H1 (cell line): ENCODE results near the gene SLC38A8. TPM values are rescaled to one million over a fixed set of nuclear protein-coding genes. Genes with fewer than 3 reads are reported as not detected.

ENCODE experiments used
- CTCF ChIA-PET: fragments of 300-600 bp; sonication (Branson Sonifier 250); formaldehyde crosslinking; loops from one replicate; lab custom pipeline; 2021; ENCODE audit not compliant: partially characterized antibody; lab: Charles Lee
- POLR2A ChIA-PET: fragments of 300-600 bp; sonication (Branson Sonifier 250); formaldehyde crosslinking; loops from one replicate; lab custom pipeline; 2021; ENCODE audit warnings: inconsistent platforms; ENCODE audit not compliant: partially characterized antibody; lab: Charles Lee
- DNase-seq, 2 experiments: peaks; one replicate each; pipeline versions ENCODE4 v3.0.0 to v3.0.0-alpha.2; 2010 to 2022; ENCODE audit warnings: low spot score in 2 of 2, low read depth in 1 of 2, mixed read lengths in 1 of 2
- FAIRE-seq: peaks from 2 replicates; lab custom pipeline; 2011; peaks lifted over from hg19 to GRCh38; lab: Jason Lieb, UNC
- H2AFZ ChIP-seq: 2 replicates; pipeline ENCODE4 v1.8.1; 2012; ENCODE audit warnings: low read length, inconsistent platforms
- H2AK5ac ChIP-seq: 2 replicates; pipeline ENCODE4 v1.6.1; 2013; ENCODE audit warnings: low read depth, low read length
- H2BK120ac ChIP-seq: replicated peaks from 2 replicates; pipeline ENCODE3; 2013; ENCODE audit warnings: low read depth, low read length, inconsistent platforms
- H2BK12ac ChIP-seq: 2 replicates; pipeline ENCODE4 v1.6.1; 2013; ENCODE audit warnings: low read depth, low read length
- H2BK15ac ChIP-seq: 2 replicates; pipeline ENCODE4 v1.6.1; 2013; ENCODE audit warnings: low read length
- H2BK20ac ChIP-seq: 2 replicates; pipeline ENCODE4 v1.6.1; 2013; ENCODE audit warnings: low read length
- H2BK5ac ChIP-seq: 2 replicates; pipeline ENCODE4 v1.6.1; 2013; ENCODE audit warnings: low read depth, low read length
- H3K14ac ChIP-seq: 2 replicates; pipeline ENCODE4 v1.6.1; 2013; ENCODE audit warnings: inconsistent platforms; ENCODE audit not compliant: insufficient read length
- H3K18ac ChIP-seq: 2 replicates; pipeline ENCODE4 v1.6.1; 2013; ENCODE audit warnings: low read length; ENCODE audit errors: extremely low read depth
- H3K23ac ChIP-seq: 2 replicates; pipeline ENCODE4 v1.6.1; 2013; ENCODE audit warnings: inconsistent platforms; ENCODE audit not compliant: insufficient read length
- H3K23me2 ChIP-seq: 2 replicates; pipeline ENCODE4 v1.6.1; 2013; ENCODE audit warnings: low read depth, low read length
- H3K27ac ChIP-seq: 2 replicates; pipeline ENCODE4 v1.6.1; 2011; ENCODE audit warnings: low read depth, low read length, inconsistent platforms
- H3K27me3 ChIP-seq, 4 experiments: replicated peaks in 1 of 4; 1 replicate in 1 of 4; 2 replicates in 3 of 4; pipeline versions ENCODE4 v1.6.1 to v1.8.1; 2011 to 2013; ENCODE audit warnings: low read length in 3 of 4, mild to moderate bottlenecking in 3 of 4, inconsistent platforms in 2 of 4, mixed read lengths in 2 of 4, moderate library complexity in 1 of 4; ENCODE audit not compliant: control insufficient read depth in 3 of 4, insufficient read depth in 3 of 4; ENCODE audit errors: extremely low read depth in 1 of 4
- H3K36me3 ChIP-seq, 4 experiments: 2 replicates each; pipeline versions ENCODE4 v1.6.1 to v1.8.1; 2011 to 2013; ENCODE audit warnings: mild to moderate bottlenecking in 4 of 4, low read length in 3 of 4, moderate library complexity in 2 of 4, control low read depth in 1 of 4, inconsistent platforms in 1 of 4; ENCODE audit not compliant: insufficient read depth in 4 of 4, control insufficient read depth in 2 of 4
- H3K4ac ChIP-seq: replicated peaks from 2 replicates; pipeline ENCODE3; 2013; ENCODE audit warnings: low read length, low read depth, mixed read lengths, inconsistent platforms; ENCODE audit not compliant: insufficient read length
- H3K4me1 ChIP-seq, 4 experiments: replicated peaks in 1 of 4; 1 replicate in 1 of 4; 2 replicates in 3 of 4; pipeline versions ENCODE4 v1.6.1 to v1.8.1; 2011 to 2013; ENCODE audit warnings: low read length in 3 of 4, inconsistent platforms in 2 of 4, mixed read lengths in 1 of 4; ENCODE audit not compliant: insufficient read depth in 4 of 4, control insufficient read depth in 3 of 4
- H3K4me2 ChIP-seq, 2 experiments: 2 replicates each; pipeline versions ENCODE4 v1.6.1 to v1.8.1; 2011 to 2013; ENCODE audit warnings: low read depth in 2 of 2, low read length in 2 of 2, control low read depth in 1 of 2, inconsistent platforms in 1 of 2, mild to moderate bottlenecking in 1 of 2; ENCODE audit not compliant: insufficient read depth in 1 of 2
- H3K4me3 ChIP-seq, 4 experiments: fragments of 200-600, 300-600 bp in 1 of 4; sonication (generic), shearing (Covaris generic), sonication (Bioruptor Twin) in 1 of 4; 2 replicates each; pipeline versions ENCODE4 v1.5.1 to v1.8.1; 2011 to 2016; ENCODE audit warnings: low read length in 4 of 4, low read depth in 3 of 4, control low read depth in 2 of 4, inconsistent platforms in 2 of 4, mild to moderate bottlenecking in 2 of 4, mixed read lengths in 1 of 4, moderate library complexity in 1 of 4; ENCODE audit not compliant: insufficient read depth in 2 of 4; ENCODE audit errors: extremely low read depth in 1 of 4
- H3K56ac ChIP-seq: replicated peaks from 2 replicates; pipeline ENCODE3; 2013; ENCODE audit warnings: low read depth, mild to moderate bottlenecking, mixed read lengths, low read length, inconsistent platforms; ENCODE audit not compliant: insufficient read length
- H3K79me1 ChIP-seq: 2 replicates; pipeline ENCODE4 v1.6.1; 2013; ENCODE audit warnings: low read depth, low read length, control low read depth
- H3K79me2 ChIP-seq, 2 experiments: 2 replicates each; pipeline versions ENCODE4 v1.6.1 to v1.8.1; 2012 to 2013; ENCODE audit warnings: low read length in 2 of 2, mild to moderate bottlenecking in 2 of 2, inconsistent platforms in 1 of 2; ENCODE audit not compliant: insufficient read depth in 2 of 2, control insufficient read depth in 1 of 2
- H3K9ac ChIP-seq, 4 experiments: replicated peaks in 1 of 4; 1 replicate in 1 of 4; 2 replicates in 3 of 4; pipeline versions ENCODE4 v1.6.1 to v1.8.1; 2011 to 2013; ENCODE audit warnings: low read depth in 3 of 4, low read length in 3 of 4, control low read depth in 2 of 4, mild to moderate bottlenecking in 2 of 4, moderate library complexity in 2 of 4, inconsistent platforms in 1 of 4; ENCODE audit errors: extremely low read depth in 1 of 4
- H3K9me3 ChIP-seq, 2 experiments: 2 replicates each; pipeline versions ENCODE4 v1.6.1 to v1.8.1; 2012 to 2013; ENCODE audit warnings: mild to moderate bottlenecking in 2 of 2, moderate library complexity in 2 of 2, control low read depth in 1 of 2, inconsistent platforms in 1 of 2, low read depth in 1 of 2, low read length in 1 of 2, mixed read lengths in 1 of 2; ENCODE audit not compliant: insufficient read depth in 2 of 2
- H4K20me1 ChIP-seq, 2 experiments: replicated peaks in 1 of 2; 2 replicates each; pipeline versions ENCODE3 to v1.8.1; 2011 to 2013; ENCODE audit warnings: inconsistent platforms in 2 of 2, low read length in 2 of 2, mild to moderate bottlenecking in 1 of 2; ENCODE audit not compliant: insufficient read depth in 2 of 2, control insufficient read depth in 1 of 2
- H4K5ac ChIP-seq: 2 replicates; pipeline ENCODE4 v1.6.1; 2013; ENCODE audit warnings: low read length, low read depth, mixed read lengths, inconsistent platforms; ENCODE audit not compliant: insufficient read length
- H4K8ac ChIP-seq: 2 replicates; pipeline ENCODE4 v1.8.0; 2013; ENCODE audit warnings: mild to moderate bottlenecking, moderate library complexity, low read length, inconsistent platforms; ENCODE audit not compliant: insufficient read depth; ENCODE audit errors: extremely low read depth
- H4K91ac ChIP-seq: replicated peaks from 2 replicates; pipeline ENCODE3; 2013; ENCODE audit warnings: low read length, mixed read lengths, inconsistent platforms; ENCODE audit not compliant: insufficient read length
- ASH2L ChIP-seq: fragments of 200-600, 300-600 bp; sonication (generic); IDR thresholded peaks from one replicate; pipeline ENCODE4 v1.7.1; 2017; ENCODE audit warnings: low read length
- BACH1 ChIP-seq: IDR thresholded peaks from 2 replicates; pipeline ENCODE4 v1.6.1; 2012; ENCODE audit warnings: low read length, improper control_type of control experiment
- BCL11A ChIP-seq, 2 experiments: IDR thresholded peaks; one replicate each; pipeline ENCODE4 v1.6.1; 2011; ENCODE audit warnings: low read depth in 2 of 2, low read length in 2 of 2, mild to moderate bottlenecking in 2 of 2
- CBX8 ChIP-seq: fragments of 300-800, 300-1000 bp; sonication (generic); IDR thresholded peaks from 2 replicates; pipeline ENCODE4 v1.7.1; 2016; ENCODE audit warnings: low read depth, low read length, borderline replicate concordance
- EGR1 ChIP-seq: IDR thresholded peaks from 2 replicates; pipeline ENCODE4 v1.6.1; 2011; ENCODE audit warnings: low read depth, low read length, borderline replicate concordance
- NRF1 ChIP-seq: IDR thresholded peaks from 2 replicates; pipeline ENCODE4 v1.6.1; 2011; ENCODE audit warnings: mild to moderate bottlenecking, low read depth, low read length, improper control_type of control experiment
- SP4 ChIP-seq: IDR thresholded peaks from 2 replicates; pipeline ENCODE4 v1.6.1; 2012; ENCODE audit warnings: low read length, inconsistent platforms
- ZNF274 ChIP-seq: IDR thresholded peaks from 2 replicates; pipeline ENCODE4 v1.7.0; 2012; ENCODE audit warnings: low read length, borderline replicate concordance; ENCODE audit errors: extremely low read depth
- WGBS, 2 experiments: shearing (Covaris generic) in 1 of 2; methylation state at CpG; one replicate each; pipeline versions ENCODE4 v1.1.6 to v1.1.7; 2013 to 2015; ENCODE audit warnings: low lambda C conversion rate in 2 of 2, mixed read lengths in 2 of 2, inconsistent platforms in 1 of 2, low coverage in 1 of 2, missing lambda C conversion rate in 1 of 2; ENCODE audit not compliant: insufficient replicate concordance in 2 of 2, insufficient coverage in 1 of 2, insufficient read length in 1 of 2; ENCODE audit errors: extremely low coverage in 1 of 2, missing lambda C conversion rate in 1 of 2; 5-methylcytosine and 5-hydroxymethylcytosine counted together
- polyA plus RNA-seq, 7 experiments: library from polyadenylated mRNA; depleted of rRNA in 3 of 7; stranded (reverse) in 5 of 7; unstranded in 2 of 7; fragments of >200 nt in 5 of 7; fragments of 200-250 nt in 2 of 7; gene quantifications; 1 replicate in 5 of 7; 2 replicates in 1 of 7; 4 replicates in 1 of 7; pipeline versions ENCODE4 v1.2.1 to v1.2.3, GENCODE V29; 2011 to 2013; ENCODE audit warnings: missing spikeins in 2 of 7, mixed read lengths in 2 of 7
- total RNA-seq: library from RNA; stranded (reverse); fragmentation: NEBNext Ultra II Directional; extraction: Animal tissue kit (Norgen Biotek cat#: 25700); gene quantifications from 2 replicates; pipeline ENCODE4 v1.2.1, GENCODE V29; 2021
- TF ChIP-seq, protein P1 (sequence below): IDR thresholded peaks from 2 replicates; pipeline ENCODE4 v1.6.1; 2011; ENCODE audit warnings: low read depth, mild to moderate bottlenecking, low read length; ENCODE audit not compliant: insufficient read depth
- TF ChIP-seq, protein P2 (sequence below): IDR thresholded peaks from 2 replicates; pipeline ENCODE4 v1.6.1; 2012; ENCODE audit warnings: inconsistent platforms

Gene SLC38A8
- total and polyA plus RNA-seq, 2 of the 8 experiments (the other 6 are each of a cell fraction or from before 2014, with no cell fraction given): 0.08 TPM; not detected in 1

DNA sequence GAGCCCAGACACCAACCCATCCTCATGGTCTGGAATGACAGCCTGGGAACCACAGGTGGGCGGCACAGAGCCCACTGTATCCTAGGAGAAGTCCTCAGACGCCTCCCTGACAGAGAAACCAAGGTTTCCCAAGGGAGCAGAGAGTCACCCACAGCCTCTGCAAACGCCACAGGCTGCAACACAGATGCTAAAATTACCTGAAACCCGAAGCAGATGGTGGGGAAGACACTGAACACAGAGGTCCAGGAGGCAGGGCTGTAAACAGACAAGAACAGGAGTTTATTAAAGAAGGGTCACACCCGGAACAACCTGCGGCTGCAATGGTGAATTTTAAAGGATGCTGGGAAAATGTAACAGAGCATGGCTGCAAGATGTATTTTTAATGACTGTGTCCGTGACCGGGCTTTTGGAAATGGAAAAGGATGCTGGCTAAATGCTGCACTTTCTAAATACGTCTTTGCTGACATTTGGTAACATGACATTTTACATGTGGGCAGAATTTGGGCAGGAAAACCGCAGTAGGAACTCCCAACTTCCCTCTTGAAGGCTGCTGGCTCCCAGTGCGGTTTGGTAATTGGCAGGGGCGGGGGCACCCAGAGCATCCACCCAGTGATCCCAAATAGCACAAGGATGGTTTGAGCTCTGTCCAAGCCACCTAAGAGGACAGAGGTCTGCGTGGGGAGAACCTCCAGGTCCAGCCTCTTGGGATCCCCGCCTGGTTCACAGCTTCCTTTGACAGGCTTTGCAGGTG is 13.1 kb downstream of the SLC38A8 start:
- no peak overlapping the region for H3K23ac ChIP-seq
- TF ChIP-seq BACH1 (no peak), CBX8 (no peak), SP4 (no peak), EGR1 (no peak), ZNF274 (no peak), BCL11A (IDR thresholded peaks at IDR 0.05; ENCODE audit: low read depth in 2 of 2, low read length in 2 of 2) (no peak), NRF1 (no peak), ASH2L (no peak)
- TF ChIP-seq, protein P1, sequence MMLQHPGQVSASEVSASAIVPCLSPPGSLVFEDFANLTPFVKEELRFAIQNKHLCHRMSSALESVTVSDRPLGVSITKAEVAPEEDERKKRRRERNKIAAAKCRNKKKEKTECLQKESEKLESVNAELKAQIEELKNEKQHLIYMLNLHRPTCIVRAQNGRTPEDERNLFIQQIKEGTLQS: no peak
- TF ChIP-seq, protein P2, sequence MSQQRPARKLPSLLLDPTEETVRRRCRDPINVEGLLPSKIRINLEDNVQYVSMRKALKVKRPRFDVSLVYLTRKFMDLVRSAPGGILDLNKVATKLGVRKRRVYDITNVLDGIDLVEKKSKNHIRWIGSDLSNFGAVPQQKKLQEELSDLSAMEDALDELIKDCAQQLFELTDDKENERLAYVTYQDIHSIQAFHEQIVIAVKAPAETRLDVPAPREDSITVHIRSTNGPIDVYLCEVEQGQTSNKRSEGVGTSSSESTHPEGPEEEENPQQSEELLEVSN: no peak
- no peaks in the 10 kb centered on the region for H3K79me1 ChIP-seq
- H3K14ac ChIP-seq: no peak overlapping the region
- no peak overlapping the region for H2BK20ac ChIP-seq
- H4K5ac ChIP-seq: no peak overlapping the region
- H4K8ac ChIP-seq: no peak overlapping the region
- no peak overlapping the region for H3K4ac ChIP-seq
- CTCF ChIA-PET: interaction anchor here (0.8 to 5.1 kb wide), 4 partner anchors 9 to 73 kb away, joined by 3 to 31 read pairs (median 4); partner anchors contain the start of gene SLC38A8
- no peaks in the 10 kb centered on the region for H3K36me3 ChIP-seq
- no peaks in the 10 kb centered on the region for H3K27me3 ChIP-seq
- POLR2A ChIA-PET: interaction anchor here (0.9 kb wide), 1 partner anchor 103 kb away, joined by 3 read pairs; no protein-coding TSS in a partner anchor
- H2BK5ac ChIP-seq: no peak overlapping the region
- whole genome bisulfite sequencing, 2 experiments: 92% methylated on average over 14 of the region's 14 CpGs; no CpG with 5 or more reads in 1 of the 2 experiments
- H3K4me2 ChIP-seq: no peak overlapping the region
- no peaks in the 10 kb centered on the region for H3K79me2 ChIP-seq
- H3K9ac ChIP-seq: no peak overlapping the region
- H2AK5ac ChIP-seq: no peak overlapping the region
- H3K9me3 ChIP-seq: no peaks in the 10 kb centered on the region
- no peaks in the 10 kb centered on the region; the same call in 1 of the 2 replicates for H3K23me2 ChIP-seq
- H4K20me1 ChIP-seq: no peaks in the 10 kb centered on the region
- H3K56ac ChIP-seq: no peak overlapping the region
- DNase-seq: no peak
- no peak overlapping the region for H2BK15ac ChIP-seq
- no peak overlapping the region for H2BK12ac ChIP-seq
- no peak overlapping the region for H2BK120ac ChIP-seq
- H3K4me3 ChIP-seq: no peak overlapping the region
- H3K18ac ChIP-seq: no peak overlapping the region
- FAIRE-seq: no peak
- no peak overlapping the region for H2AFZ ChIP-seq
- H3K4me1 ChIP-seq: peaks cover 0 to 8% (median 0%) of the 10 kb centered on the region in 4 experiments; a peak in 3 of 7 replicates
- no peak overlapping the region for H3K27ac ChIP-seq
- H4K91ac ChIP-seq: no peak overlapping the region
